ENCODE measurements around the gene PHGDH. TPM values are rescaled to one million over a fixed set of nuclear protein-coding genes. Genes with fewer than 3 reads are reported as not detected.
A peak's percentile ranks its signal among the peaks of the same experiment; 100 is the strongest.

Gene PHGDH
- total and polyA plus RNA-seq, 2 of the 13 experiments (the other 11 are each of a cell fraction or from before 2014, with no cell fraction given) = 95.8 to 133 TPM

GRCh38 chr1:119743776-119744597 is 32.3 kb downstream of the PHGDH start (continued):
- TF ChIP-seq POLR2G (IDR thresholded peaks at IDR 0.05; ENCODE audit: low read depth, low read length) (peak; percentile 67), ZNF576 (CRISPR knock-in tag; IDR thresholded peaks at IDR 0.05) (no peak), ZNF800 (CRISPR knock-in tag; IDR thresholded peaks at IDR 0.05) (0 out of 2 replicates have a peak, but pooled peaks have one; percentile 24), FOXA3 (CRISPR knock-in tag; IDR thresholded peaks at IDR 0.05) (no peak), SNAI1 (CRISPR knock-in tag; IDR thresholded peaks at IDR 0.05; ENCODE audit: borderline replicate concordance) (no peak), RFXANK (CRISPR knock-in tag; IDR thresholded peaks at IDR 0.05) (no peak), CSRNP1 (CRISPR knock-in tag; IDR thresholded peaks at IDR 0.05) (no peak), ZSCAN12 (CRISPR knock-in tag; IDR thresholded peaks at IDR 0.05) (no peak), E2F1 (CRISPR knock-in tag; IDR thresholded peaks at IDR 0.05) (no peak), ZNF337 (CRISPR knock-in tag; IDR thresholded peaks at IDR 0.05; ENCODE audit: borderline replicate concordance, low read depth) (no peak), MIXL1 (CRISPR knock-in tag; IDR thresholded peaks at IDR 0.05) (0 out of 2 replicates have a peak, but pooled peaks have one; percentile 28), GTF3A (CRISPR knock-in tag; conservative IDR thresholded peaks at IDR 0.05) (no peak), ZBTB8A (CRISPR knock-in tag; IDR thresholded peaks at IDR 0.05; ENCODE audit: borderline replicate concordance, low read depth) (no peak), HINFP (CRISPR knock-in tag; IDR thresholded peaks at IDR 0.05; ENCODE audit: low read depth) (no peak), ZNF768 (CRISPR knock-in tag; IDR thresholded peaks at IDR 0.05) (no peak)

All from HepG2 (cell line).